Endometrium (tissue), 2 donors: ENCODE measurements around the gene RXRG.

ENCODE experiments used
- FAIRE-seq: peaks from 2 replicates; lab custom pipeline; 2012; peaks lifted over from hg19 to GRCh38; lab: Jason Lieb, UNC
- donor health status: control.
- donor health status: control.

Gene RXRG

GRCh38 chr1:165367375-165367993 is 77.4 kb downstream of the RXRG start:
- no peak for FAIRE-seq

GRCh38 chr1:165365341-165365740 is 79.6 kb downstream of the RXRG start:
- FAIRE-seq: no peak

- FAIRE-seq: no peak
These were observed 80.3 kb downstream of the RXRG start for GRCh38 chr1:165364568-165365133.

- FAIRE-seq: no peak
These were observed 88.0 kb downstream of the RXRG start for GRCh38 chr1:165356876-165357275.

GRCh38 chr1:165355977-165356811 is 88.7 kb downstream of the RXRG start, which contains the start of gene LMX1A:
LMX1A (minus strand) TSS chr1:165356715; CDS start chr1:165355559, 1,156 bp downstream.
- FAIRE-seq: no peak

GRCh38 chr1:165355139-165355976 is 89.6 kb downstream of the RXRG start:
- FAIRE-seq: no peak

- FAIRE-seq: no peak
These were observed 90.2 kb downstream of the RXRG start for GRCh38 chr1:165354739-165355138.

- FAIRE-seq: no peak
These were observed 90.9 kb downstream of the RXRG start for GRCh38 chr1:165353731-165354671.

GRCh38 chr1:165352442-165353293 is 92.3 kb downstream of the RXRG start:
- FAIRE-seq: no peak

- no peak for FAIRE-seq
These were observed 93.0 kb downstream of the RXRG start for GRCh38 chr1:165351863-165352441.
